Fibroblast of peridontal ligament (primary cell): Measurements from ENCODE around the gene OR2A5.
"Not testable (repeated sequence)": the region's sequence is repeated elsewhere in the genome, so short reads cannot be mapped to it uniquely, and the experiment has no call there.

Experiments
- DNase-seq: peaks from one replicate; pipeline ENCODE4 v3.0.0-alpha.2; 2010; ENCODE audit errors: extremely low read depth

Gene OR2A5

DNA sequence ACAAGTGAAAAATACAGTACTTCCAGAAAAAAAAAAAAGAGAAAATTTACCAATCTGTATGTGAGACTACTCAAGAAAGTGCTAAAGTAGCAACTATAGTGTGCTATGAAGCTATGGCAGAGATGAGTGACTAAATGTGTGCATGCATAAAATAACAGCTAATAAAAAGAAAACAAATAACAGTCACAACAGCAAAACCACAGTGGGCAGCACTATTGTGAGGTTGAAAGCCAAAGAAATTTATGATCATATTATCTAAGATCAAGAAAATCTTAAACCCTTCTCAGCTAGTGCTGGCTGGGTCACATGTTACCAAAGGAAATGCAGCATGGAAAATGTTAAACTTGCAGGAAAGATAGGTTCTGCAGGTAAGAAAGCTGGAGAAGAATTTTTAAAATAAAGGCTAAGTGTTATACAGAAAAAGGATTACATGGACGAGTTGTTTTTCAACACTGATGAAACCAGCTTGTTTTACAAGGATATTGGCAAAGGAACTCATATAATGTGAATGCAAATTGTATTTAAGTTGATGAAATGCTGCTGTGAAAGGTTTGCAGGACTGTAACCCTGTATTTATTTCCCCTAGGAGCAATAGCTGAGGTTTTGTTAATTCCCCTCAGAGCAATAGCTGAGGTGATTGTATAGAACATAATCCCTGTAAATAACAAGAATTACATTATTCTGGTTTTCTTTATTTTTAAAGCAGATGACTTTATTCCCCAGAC lies 15.6 kb upstream of the OR2A5 start:
- no peak for DNase-seq

- no peak for DNase-seq
These were observed 13.4 kb upstream of the OR2A5 start for GRCh38 chr7:144035385-144035784.

DNA sequence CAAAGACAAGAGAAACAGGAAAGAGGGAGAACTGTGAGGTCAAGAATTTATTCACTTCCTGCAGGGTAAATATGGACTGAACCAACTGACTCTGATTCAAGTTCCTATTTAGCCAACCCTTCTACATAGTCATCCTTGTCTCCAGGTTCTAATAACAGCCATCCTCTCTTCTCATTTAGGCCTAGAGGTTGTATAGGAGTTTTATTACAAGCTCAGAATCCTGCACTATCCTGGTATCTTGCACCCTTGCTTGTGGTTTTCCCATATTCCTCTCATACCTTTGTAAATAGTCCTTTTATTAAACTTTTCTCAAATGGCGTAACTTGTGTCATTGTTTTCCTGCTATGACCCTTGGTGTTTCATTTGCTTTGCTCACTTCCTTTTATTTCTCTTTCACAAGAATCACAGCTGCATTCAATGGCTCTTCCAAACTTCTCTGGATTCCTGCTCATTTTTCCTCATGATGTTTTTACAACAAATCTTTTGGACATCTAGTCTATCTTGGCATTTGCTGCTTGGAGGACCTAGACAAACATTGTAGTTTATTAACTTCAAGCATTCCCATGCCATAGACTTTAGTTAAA lies 12.4 kb upstream of the OR2A5 start:
- no peak for DNase-seq

DNA sequence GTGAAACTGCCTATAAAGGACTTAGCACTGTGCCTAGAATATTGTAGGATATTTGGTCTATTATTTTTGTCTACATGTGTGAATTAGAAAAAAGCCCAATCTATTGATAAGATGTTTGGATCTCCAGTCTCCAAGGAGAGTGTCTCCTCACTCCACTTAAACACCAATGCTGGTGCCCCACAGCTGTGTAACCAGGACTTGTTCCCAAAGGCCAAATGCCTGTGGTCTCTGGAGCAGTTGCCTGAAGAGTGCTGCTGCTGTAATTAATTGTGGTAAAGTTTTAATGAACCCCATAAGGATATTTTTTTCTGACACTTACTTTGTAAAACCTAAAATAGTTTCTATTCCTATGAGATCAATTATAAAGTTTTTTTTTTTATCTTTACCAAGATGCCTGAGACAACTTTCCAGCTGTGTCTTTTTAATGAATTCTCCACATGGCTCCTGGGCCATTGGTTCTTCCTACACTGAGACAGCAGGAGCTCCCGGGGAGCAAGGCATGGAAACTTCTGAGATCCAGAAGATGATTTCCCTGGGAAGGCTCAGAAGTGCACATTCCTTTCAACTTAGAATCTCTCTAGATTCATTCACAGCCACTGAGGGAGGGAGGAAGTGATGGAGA lies 11.2 kb upstream of the OR2A5 start:
- DNase-seq = no peak

DNA sequence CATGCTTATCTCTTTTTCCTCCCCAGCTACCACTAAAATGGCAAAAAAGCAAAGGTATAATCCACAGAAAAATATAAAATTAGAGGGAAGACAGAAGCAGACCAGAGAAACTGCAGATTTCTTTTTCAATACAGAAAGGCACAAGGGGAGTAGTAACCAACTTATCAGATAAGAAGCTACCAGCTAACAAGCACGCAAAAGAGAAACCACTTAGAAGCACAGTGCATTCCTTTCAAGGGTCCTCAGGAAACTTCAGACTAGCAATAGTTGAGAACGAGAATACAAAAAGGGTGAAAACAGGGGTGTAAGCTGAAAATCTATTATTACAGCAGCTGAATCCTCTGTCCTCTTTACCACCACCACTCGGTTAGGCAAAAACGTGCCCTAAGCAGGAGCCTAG lies 9.9 kb upstream of the OR2A5 start:
- no peak for DNase-seq

DNA sequence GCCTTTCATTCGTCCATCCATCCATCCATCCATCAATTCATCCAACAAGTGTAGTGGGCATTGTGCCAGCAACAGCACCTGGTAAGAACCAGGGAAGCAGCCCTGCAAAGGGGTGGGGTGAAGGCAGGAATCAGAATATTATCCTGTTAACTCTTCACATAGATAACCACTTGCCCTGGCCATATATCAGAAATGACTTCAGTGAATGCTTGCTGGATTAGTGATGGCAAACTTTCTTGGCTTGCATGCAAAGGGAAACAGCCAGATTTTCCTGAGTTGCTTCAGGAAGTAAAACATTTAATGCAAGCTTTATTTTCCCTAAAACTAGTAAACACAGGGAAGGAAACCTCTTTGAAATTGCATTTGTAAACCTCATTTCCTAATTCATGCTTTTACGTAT lies 743 bp downstream of the OR2A5 start:
- no peak for DNase-seq

GRCh38 chr7:144050093-144050492 lies 1.3 kb downstream of the OR2A5 start:
- DNase-seq = no peak

DNA sequence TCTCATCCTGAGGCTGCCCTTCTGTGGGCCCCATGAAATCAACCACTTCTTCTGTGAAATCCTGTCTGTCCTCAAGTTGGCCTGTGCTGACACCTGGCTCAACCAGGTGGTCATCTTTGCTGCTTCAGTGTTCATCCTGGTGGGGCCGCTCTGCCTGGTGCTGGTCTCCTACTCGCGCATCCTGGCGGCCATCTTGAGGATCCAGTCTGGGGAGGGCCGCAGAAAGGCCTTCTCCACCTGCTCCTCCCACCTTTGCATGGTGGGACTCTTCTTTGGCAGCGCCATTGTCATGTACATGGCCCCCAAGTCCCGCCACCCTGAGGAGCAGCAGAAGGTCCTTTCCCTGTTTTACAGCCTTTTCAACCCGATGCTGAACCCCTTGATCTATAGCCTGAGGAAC lies 2.1 kb downstream of the OR2A5 start:
- DNase-seq = not testable (repeated sequence)

DNA sequence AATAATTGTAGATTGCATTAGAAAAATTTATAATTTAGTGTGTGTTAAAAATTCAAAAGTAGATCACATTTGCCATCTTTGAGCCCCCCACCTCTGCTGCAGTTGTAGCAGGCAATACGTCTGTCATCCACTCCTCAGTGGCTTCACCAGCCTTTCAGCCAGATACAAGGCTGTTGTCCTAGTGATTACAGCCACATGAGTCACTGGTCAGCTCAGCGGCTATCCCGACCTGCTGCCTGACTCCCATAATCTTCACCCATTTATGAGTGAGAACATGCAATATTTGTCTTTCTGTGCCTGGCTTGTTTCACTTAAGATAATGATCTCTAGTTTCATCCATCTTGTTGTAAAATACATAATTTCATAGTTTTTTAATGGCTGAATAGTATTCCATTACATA lies 9.2 kb downstream of the OR2A5 start:
- no peak for DNase-seq

- DNase-seq = no peak
These were observed 15.0 kb downstream of the OR2A5 start for GRCh38 chr7:144063710-144064109.

DNA sequence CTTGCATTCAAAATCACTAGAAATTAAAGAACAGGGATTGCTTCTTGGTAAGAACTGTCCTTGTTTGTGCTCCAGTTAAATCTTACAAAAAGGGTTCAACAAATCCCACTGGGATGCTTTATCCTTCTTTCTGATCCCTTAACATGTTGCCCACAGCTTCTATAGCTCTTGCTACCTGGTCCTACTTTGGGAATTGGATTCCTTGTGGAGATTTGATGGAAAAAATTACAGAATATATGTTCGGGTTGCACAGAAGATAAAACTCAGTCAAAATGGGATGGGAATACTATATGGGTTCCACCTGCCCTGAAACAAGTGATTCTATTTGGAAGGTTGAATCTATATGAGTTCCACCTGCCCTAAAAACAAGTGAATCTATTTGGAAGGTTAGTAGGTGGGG lies 20.8 kb downstream of the OR2A5 start, which contains the start of gene OR2A25:
OR2A25 (plus strand) TSS at position 301 of the 400 bp plus-strand sequence. CDS start 4,409 bp downstream, outside the sequence.
- DNase-seq = no peak

DNA sequence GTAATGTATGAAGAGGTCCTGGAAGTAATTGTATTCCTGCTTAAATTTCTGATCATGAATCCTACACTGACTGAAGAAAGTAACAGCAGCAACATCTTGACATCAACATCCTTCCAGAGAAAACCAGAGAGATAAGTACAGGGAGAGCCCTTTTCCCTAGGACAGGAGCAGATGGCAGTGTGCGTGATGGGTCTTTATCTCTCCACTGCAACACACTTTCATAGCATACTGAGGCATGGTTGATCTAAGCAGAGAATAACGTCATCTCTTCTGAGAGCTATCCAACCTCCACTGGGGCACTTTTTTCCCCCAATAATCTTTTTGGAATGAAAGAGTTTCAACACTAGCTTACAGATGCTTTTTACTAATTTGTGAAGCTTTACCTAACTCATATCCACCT lies 21.2 kb downstream of the OR2A5 start:
- no peak for DNase-seq

DNA sequence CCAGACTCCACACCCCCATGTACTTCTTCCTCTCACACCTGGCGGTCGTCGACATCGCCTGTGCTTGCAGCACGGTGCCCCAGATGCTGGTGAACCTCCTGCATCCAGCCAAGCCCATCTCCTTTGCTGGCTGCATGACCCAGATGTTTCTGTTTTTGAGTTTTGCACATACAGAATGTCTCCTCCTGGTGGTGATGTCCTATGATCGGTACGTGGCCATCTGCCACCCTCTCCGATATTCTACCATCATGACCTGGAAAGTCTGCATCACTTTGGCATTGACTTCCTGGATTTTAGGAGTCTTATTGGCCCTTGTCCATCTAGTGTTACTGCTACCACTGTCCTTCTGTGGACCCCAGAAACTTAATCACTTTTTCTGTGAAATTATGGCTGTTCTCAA lies 25.6 kb downstream of the OR2A5 start:
- DNase-seq = no peak

GRCh38 chr7:144085978-144086377 lies 37.2 kb downstream of the OR2A5 start, which contains the start of gene OR2A12:
OR2A12 (plus strand) TSS chr7:144086278; CDS start chr7:144095108, 8,830 bp downstream.
- no peak for DNase-seq

DNA sequence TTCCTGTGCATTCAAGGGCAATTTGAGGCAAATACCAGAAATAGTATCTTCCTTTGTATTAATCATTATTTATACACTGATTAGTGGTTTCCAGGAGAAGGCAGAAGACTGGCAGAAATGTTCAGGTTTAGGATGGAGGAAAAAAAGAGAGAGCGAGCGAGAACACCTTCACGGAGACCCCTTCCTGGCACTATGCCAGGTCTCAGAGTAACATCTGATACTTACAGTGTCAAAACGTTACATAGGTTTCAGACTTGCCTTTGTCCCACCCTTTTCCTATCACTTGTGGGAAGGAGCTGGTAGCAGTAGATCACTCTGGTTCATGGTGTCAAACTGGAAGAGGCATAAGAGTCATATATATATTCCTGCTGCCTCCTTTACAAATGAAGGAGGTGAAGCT lies 38.0 kb downstream of the OR2A5 start:
- DNase-seq = no peak

GRCh38 chr7:144087230-144087629 lies 38.5 kb downstream of the OR2A5 start:
- DNase-seq = no peak

DNA sequence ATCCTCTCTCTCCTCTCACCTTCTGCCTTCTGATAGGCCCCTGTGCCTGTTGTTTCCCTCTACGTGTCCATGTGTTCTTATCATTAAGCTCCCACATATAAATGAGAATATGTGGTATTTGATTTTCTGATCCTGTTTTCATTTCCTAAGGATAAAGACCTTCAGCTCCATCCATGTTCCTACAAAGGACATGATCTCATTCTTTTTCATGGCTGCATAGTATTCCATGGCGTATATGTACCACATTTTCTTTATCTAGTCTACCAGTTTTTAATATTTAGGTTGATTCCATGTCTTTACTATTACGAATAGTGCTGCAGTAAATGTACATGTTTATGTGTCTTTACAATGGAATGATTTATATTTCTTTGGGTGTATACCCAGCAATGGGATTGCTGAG lies 41.9 kb downstream of the OR2A5 start:
- DNase-seq = no peak

DNA sequence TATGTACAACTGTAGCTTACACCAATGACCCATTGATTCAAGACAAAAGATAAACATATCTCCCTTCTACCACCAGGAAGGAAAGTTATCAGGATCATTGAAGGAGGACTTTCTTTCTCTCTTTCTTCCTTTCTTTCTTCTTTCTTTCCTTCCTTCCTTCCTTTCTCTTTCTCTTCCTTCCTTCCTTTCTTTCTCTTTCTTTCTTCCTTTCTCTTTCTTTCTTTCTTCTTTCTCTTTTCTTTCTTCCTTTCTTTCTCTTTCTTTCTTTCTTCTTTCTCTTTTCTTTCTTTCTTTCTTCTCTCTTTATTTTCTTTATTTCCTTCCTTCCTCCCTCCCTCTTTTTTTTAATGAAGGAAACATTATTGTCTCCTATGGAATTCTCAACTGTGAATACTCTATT lies 50.0 kb downstream of the OR2A5 start:
- DNase-seq = no peak

DNA sequence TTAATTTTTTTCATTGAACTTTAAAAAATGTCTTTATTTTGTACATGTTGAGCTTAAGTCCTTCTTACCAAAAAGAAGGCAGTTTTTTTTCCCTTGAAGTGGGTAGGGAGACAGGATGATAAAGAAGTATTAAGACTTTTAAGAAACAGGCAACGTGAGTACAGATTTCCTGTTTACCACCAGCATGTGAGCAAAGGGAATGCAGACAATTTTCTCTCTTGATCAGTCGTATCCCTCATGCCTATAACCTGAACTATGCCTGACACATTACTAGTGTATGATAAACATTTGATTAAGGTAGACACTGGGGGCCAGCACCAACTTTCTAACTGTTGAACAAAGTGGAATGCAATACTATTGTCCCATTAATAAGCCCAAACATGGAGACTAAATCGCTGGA lies 51.9 kb downstream of the OR2A5 start:
- DNase-seq = no peak

DNA sequence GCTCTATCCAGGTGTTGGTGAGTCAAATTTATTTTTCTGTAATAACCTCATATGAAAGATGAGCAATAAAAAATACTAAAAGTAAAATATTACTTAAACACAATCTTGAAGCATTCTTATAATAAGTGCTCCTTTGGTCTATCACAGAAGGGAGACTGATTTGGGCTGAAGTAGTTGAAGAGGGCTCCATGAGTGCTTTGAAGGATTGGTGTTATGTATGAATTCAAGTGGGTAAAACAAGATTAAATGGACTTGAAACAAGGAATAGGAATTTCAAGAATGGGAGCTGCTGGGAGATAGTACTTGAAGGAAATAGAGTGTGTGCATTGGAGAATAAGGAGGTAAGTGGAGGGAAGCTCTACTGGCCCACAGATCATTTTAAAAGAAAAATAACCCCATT lies 53.3 kb downstream of the OR2A5 start:
- DNase-seq = no peak

DNA sequence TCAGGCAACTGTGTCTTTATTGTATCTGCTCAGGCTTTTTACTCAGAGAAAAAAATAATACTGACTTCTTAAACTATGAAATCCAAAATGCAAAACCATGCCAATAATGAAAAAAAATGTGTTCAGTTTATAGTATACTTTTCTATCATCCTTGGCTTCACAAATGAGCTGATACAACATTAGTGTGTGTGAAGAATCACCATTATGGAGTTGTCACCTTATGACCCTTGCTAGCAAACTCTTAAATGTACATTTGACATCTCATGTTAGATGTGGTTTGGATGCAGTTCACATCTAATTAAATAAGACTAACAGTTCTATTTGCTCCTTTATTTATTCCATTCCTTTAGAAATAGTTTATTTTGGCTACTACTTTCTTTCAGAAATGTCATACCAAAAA lies 56.5 kb downstream of the OR2A5 start:
- DNase-seq = no peak
